HL-60 (cell line): ENCODE data around the gene PLEKHA8.

Experiments
- CTCF ChIP-seq: IDR thresholded peaks from one replicate; pipeline ENCODE4 v1.5.1; 2011; ENCODE audit warnings: low read length, control low read depth, inconsistent platforms; ENCODE audit not compliant: insufficient read depth
- GABPA ChIP-seq: IDR thresholded peaks from 2 replicates; pipeline ENCODE4 v1.6.1; 2012; ENCODE audit warnings: low read depth

GRCh38 chr7:30074422-30075030 lies 46.3 kb downstream of the PLEKHA8 start:
- TF ChIP-seq CTCF: peak; percentile 29
- TF ChIP-seq GABPA: no peak
